IPS-18a (cell line): ENCODE data around the gene ZFHX3.

Source experiments
- H3K27ac ChIP-seq: one replicate; pipeline ENCODE4 v1.5.1; 2013; ENCODE audit warnings: low read length
- H3K27me3 ChIP-seq: one replicate; pipeline ENCODE4 v1.6.1; 2013; ENCODE audit warnings: mild to moderate bottlenecking, low read length; ENCODE audit not compliant: control insufficient read depth, insufficient read depth
- H3K36me3 ChIP-seq: one replicate; pipeline ENCODE4 v1.6.1; 2013; ENCODE audit warnings: low read depth, low read length; ENCODE audit not compliant: control insufficient read depth
- H3K4me1 ChIP-seq: one replicate; pipeline ENCODE4 v1.6.1; 2013; ENCODE audit warnings: low read depth, low read length; ENCODE audit not compliant: control insufficient read depth
- H3K4me3 ChIP-seq: one replicate; pipeline ENCODE4 v1.5.1; 2013; ENCODE audit warnings: low read length
- H3K9ac ChIP-seq: one replicate; pipeline ENCODE4 v1.6.1; 2013; ENCODE audit warnings: mild to moderate bottlenecking, low read length, moderate library complexity
- H3K9me3 ChIP-seq: one replicate; pipeline ENCODE4 v1.6.1; 2013; ENCODE audit warnings: low read depth, low read length; ENCODE audit not compliant: control insufficient read depth

Gene ZFHX3

GRCh38 chr16:72909196-72909595, 138.7 kb downstream of the ZFHX3 start:
- H3K9ac ChIP-seq: no peak overlapping the region
- no peaks in the 10 kb centered on the region for H3K4me1 ChIP-seq
- no peaks in the 10 kb centered on the region for H3K27me3 ChIP-seq
- no peaks in the 10 kb centered on the region for H3K36me3 ChIP-seq
- H3K9me3 ChIP-seq: no peaks in the 10 kb centered on the region
- H3K27ac ChIP-seq: no peak overlapping the region
- no peak overlapping the region for H3K4me3 ChIP-seq

GRCh38 chr16:72908362-72909167, 139.4 kb downstream of the ZFHX3 start:
- Histone ChIP-seq H3K36me3 (no peaks in the 10 kb centered on the region), H3K9ac (no peak overlapping the region), H3K9me3 (no peaks in the 10 kb centered on the region), H3K27ac (no peak overlapping the region), H3K4me3 (no peak overlapping the region), H3K27me3 (no peaks in the 10 kb centered on the region), H3K4me1 (no peaks in the 10 kb centered on the region)

GRCh38 chr16:72905581-72905980, 142.3 kb downstream of the ZFHX3 start:
- no peaks in the 10 kb centered on the region for H3K36me3 ChIP-seq
- H3K4me3 ChIP-seq: no peak overlapping the region
- H3K27ac ChIP-seq: no peak overlapping the region
- no peaks in the 10 kb centered on the region for H3K9me3 ChIP-seq
- no peak overlapping the region for H3K9ac ChIP-seq
- no peaks in the 10 kb centered on the region for H3K27me3 ChIP-seq
- H3K4me1 ChIP-seq: no peaks in the 10 kb centered on the region

DNA sequence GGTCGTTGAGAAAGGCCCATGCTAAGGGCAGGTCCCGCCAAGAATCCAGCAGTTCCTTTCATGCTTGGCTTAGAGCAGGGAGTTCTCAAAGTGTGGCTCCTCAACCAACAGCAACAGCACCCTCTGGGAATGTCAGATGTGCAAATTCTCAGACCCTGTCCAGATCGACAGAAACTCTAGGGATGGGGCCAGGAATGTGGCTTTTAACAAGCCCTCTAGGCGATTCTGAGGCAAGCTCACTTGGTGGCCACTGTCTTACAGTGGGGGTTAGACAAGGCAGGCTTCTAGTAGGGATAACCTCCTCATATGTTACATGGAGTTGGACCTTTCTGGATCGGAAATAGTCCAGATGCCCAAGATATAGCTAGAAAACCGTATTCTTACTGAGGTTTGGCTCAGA, 144.8 kb downstream of the ZFHX3 start:
- Histone ChIP-seq H3K9me3 (no peaks in the 10 kb centered on the region), H3K36me3 (no peaks in the 10 kb centered on the region), H3K9ac (no peak overlapping the region), H3K27ac (no peak overlapping the region), H3K27me3 (no peaks in the 10 kb centered on the region), H3K4me3 (no peak overlapping the region), H3K4me1 (no peaks in the 10 kb centered on the region)

GRCh38 chr16:72902206-72902605, 145.7 kb downstream of the ZFHX3 start:
- no peak overlapping the region for H3K4me3 ChIP-seq
- H3K36me3 ChIP-seq: no peaks in the 10 kb centered on the region

DNA sequence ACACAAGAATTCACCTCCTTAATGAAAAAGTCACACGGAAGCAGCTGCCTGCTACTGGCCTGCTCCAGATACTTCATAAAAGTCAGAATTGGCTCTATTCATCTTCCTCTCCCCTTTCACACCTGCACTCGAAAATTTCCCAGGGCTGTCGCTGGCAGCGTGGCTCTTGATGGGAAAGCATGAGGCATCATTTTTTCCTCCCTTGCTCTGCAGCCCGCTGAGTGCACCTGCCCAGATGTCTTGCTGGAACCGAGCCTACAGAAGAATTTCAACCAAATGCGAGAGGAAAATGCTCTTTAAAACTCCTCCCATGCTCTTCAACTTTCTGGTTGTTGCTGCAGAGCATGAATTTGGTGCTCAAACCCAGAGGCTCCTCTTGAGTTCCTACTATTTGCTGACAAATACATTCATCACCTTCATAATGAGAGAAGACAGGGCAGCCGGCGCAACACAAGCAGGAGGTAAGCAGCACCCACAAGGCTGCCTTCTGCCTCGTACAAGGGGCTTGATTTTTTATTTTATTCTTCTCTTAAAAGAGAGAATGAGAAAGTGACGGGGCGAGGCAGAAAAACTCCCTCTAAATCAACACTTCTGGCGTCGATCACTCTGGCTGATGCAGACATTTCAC, 146.8 kb downstream of the ZFHX3 start:
- no peaks in the 10 kb centered on the region for H3K36me3 ChIP-seq
- H3K27me3 ChIP-seq: no peaks in the 10 kb centered on the region

More at GRCh38 chr16:72902206-72902605, 145.7 kb downstream of the ZFHX3 start:
- Histone ChIP-seq H3K4me1 (no peaks in the 10 kb centered on the region), H3K9me3 (no peaks in the 10 kb centered on the region), H3K27me3 (no peaks in the 10 kb centered on the region), H3K27ac (no peak overlapping the region), H3K9ac (no peak overlapping the region)

DNA sequence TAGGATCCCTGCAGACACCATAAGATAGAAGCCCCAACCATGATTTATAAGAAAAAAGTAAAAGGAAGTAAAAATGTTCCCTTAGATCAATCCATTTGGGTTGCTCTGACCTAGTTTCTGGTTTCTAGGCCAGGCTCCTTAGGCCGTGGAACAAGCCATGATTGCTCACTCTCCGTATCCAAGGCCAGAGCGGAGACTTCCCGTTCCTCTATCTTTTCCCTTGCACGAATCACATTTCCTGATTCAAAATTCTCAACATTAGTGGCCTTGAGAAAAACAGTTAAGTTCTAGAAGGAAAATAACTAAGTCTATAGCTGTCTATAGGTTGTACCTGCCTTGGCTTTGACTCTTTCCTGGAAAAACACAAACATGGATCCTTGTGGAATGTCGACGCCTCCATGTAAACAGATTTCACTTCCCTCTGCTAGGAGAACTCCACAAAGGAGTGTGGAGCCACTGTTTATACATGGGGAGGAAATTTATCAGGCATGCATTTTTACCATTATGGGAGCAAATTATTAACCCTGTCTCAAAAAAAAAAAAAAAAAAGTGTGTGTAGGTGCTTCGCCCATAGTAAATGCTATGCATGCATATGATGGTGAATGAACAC, 149.6 kb downstream of the ZFHX3 start:
- Histone ChIP-seq H3K9me3 (no peaks in the 10 kb centered on the region), H3K36me3 (no peaks in the 10 kb centered on the region), H3K4me1 (no peaks in the 10 kb centered on the region), H3K9ac (no peak overlapping the region), H3K4me3 (no peak overlapping the region), H3K27me3 (no peaks in the 10 kb centered on the region), H3K27ac (no peak overlapping the region)

More for the DNA sequence above, 146.8 kb downstream of the ZFHX3 start:
- Histone ChIP-seq H3K9me3 (no peaks in the 10 kb centered on the region), H3K27ac (no peak overlapping the region), H3K4me1 (no peaks in the 10 kb centered on the region), H3K9ac (no peak overlapping the region), H3K4me3 (no peak overlapping the region)

DNA sequence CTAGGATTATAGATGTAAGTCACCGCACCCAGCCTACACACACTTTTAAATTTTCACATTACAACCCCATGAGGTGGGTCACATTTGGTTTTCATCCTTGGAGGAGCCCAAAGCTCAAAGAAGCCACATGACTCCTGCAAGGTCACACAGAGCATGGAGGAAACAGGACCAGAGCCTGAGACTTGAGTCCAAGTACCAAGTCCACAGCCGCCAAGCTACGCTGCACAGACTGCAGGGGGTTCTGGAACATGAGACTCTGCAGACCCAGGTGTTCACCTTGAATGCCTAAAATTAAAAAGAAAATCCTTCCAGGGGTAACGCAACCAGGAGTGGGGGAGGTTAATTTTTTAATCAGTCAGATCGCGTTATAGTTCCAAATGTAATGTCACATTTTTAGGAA, 150.2 kb downstream of the ZFHX3 start:
- no peaks in the 10 kb centered on the region for H3K27me3 ChIP-seq
- H3K4me1 ChIP-seq: no peaks in the 10 kb centered on the region
- no peak overlapping the region for H3K9ac ChIP-seq
- no peaks in the 10 kb centered on the region for H3K9me3 ChIP-seq
- H3K4me3 ChIP-seq: no peak overlapping the region
- H3K27ac ChIP-seq: no peak overlapping the region
- no peaks in the 10 kb centered on the region for H3K36me3 ChIP-seq

DNA sequence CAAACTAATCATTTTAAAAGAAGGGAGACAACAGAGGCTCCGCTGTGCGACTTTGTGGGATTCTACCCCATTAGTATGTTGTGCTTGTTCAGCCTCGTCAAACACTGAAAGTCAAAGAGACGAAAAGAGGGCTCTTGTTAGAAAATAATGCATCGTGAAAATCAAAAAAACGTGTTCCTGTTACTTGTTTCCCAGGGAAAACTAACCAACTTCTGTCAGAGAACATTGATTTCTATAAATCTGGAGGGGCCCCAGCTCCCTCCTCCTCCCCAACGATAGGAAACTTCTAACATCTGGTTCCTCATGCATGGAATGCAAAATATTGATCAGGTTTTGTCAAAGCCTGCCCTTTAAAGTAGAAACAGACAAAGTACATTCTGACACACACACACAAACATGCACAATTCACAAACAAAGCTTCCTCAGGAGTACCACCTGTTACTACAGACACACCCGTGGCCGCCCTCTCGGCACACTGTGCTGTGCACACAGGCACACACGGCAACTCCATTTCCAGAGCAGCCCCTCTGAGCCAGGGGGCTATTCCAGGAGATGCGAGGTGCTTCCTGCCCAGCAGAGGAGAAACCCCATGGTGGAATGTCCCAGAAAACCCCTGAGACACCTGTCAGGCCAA, 151.3 kb downstream of the ZFHX3 start:
- Histone ChIP-seq H3K4me3 (no peak overlapping the region), H3K27ac (no peak overlapping the region), H3K36me3 (no peaks in the 10 kb centered on the region), H3K27me3 (no peaks in the 10 kb centered on the region), H3K4me1 (no peaks in the 10 kb centered on the region), H3K9me3 (no peaks in the 10 kb centered on the region), H3K9ac (no peak overlapping the region)

DNA sequence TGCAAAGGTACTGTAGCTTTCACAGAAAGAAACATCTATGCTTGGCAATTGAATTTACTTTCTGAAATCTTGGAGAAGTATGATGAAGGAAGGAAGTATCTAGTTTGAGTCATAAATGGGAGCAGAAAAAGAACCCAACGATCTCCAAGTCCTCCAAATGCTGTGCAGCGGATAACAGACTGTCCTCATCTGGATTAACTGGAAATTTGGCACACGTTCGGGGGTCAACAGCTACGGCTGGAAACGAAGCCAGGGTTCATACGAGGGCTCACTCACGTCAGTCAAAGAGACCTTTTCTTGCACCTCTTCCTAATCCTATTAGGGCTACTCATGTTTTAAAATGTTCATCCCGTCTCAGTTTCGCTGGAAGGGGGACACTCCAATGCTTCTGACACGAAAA, 152.0 kb downstream of the ZFHX3 start:
- Histone ChIP-seq H3K9ac (no peak overlapping the region), H3K4me1 (no peaks in the 10 kb centered on the region), H3K4me3 (no peak overlapping the region), H3K9me3 (no peaks in the 10 kb centered on the region), H3K27me3 (no peaks in the 10 kb centered on the region), H3K36me3 (no peaks in the 10 kb centered on the region), H3K27ac (no peak overlapping the region)

- no peak overlapping the region for H3K27ac ChIP-seq
- no peak overlapping the region for H3K9ac ChIP-seq
- H3K9me3 ChIP-seq: no peaks in the 10 kb centered on the region
- H3K27me3 ChIP-seq: no peaks in the 10 kb centered on the region
- H3K4me3 ChIP-seq: no peak overlapping the region
- H3K4me1 ChIP-seq: no peaks in the 10 kb centered on the region
- no peaks in the 10 kb centered on the region for H3K36me3 ChIP-seq
Observed at GRCh38 chr16:72894293-72895151, 153.4 kb downstream of the ZFHX3 start.
